ENCODE results near the gene CX3CL1.

CX3CL1 gene

GRCh38 chr16:57360321-57360935, 11.9 kb upstream of the CX3CL1 start:
- TF ChIP-seq POLR2AphosphoS5 (IDR thresholded peaks at IDR 0.05; ENCODE audit: borderline replicate concordance, low read depth, low read length) (no peak), FOXP2 (optimal IDR thresholded peaks at IDR 0.05; ENCODE audit: control extremely low read depth, extremely low read length, insufficient read depth) (no peak), EZH2 (IDR thresholded peaks at IDR 0.05) (no peak)
- no peaks in the 10 kb centered on the region for H3K36me3 ChIP-seq (ENCODE audit: insufficient read depth, low read length)
- no peak overlapping the region for H3K27ac ChIP-seq
- no peak overlapping the region for H3K4me3 ChIP-seq
- DNase-seq (ENCODE audit: low read depth, low spot score), result no peak
- no peaks in the 10 kb centered on the region for H3K9me3 ChIP-seq (ENCODE audit: low read depth, low read length)
- H3K9ac ChIP-seq (ENCODE audit: insufficient read length), result no peak overlapping the region

GRCh38 chr16:57361404-57361803, 10.9 kb upstream of the CX3CL1 start:
- Histone ChIP-seq H3K9ac (ENCODE audit: insufficient read length) (no peak overlapping the region), H3K4me3 (no peak overlapping the region), H3K36me3 (ENCODE audit: insufficient read depth, low read length) (no peaks in the 10 kb centered on the region), H3K9me3 (ENCODE audit: low read depth, low read length) (no peaks in the 10 kb centered on the region), H3K27ac (no peak overlapping the region)
- DNase-seq (ENCODE audit: low read depth, low spot score), result no peak
- TF ChIP-seq EZH2 (IDR thresholded peaks at IDR 0.05), result no peak
- TF ChIP-seq POLR2AphosphoS5 (IDR thresholded peaks at IDR 0.05; ENCODE audit: borderline replicate concordance, low read depth, low read length), result no peak
- TF ChIP-seq FOXP2 (optimal IDR thresholded peaks at IDR 0.05; ENCODE audit: control extremely low read depth, extremely low read length, insufficient read depth), result no peak

- Histone ChIP-seq H3K36me3 (ENCODE audit: insufficient read depth, low read length) (no peaks in the 10 kb centered on the region), H3K9me3 (ENCODE audit: low read depth, low read length) (no peaks in the 10 kb centered on the region), H3K4me3 (no peak overlapping the region), H3K27ac (no peak overlapping the region), H3K9ac (ENCODE audit: insufficient read length) (no peak overlapping the region)
- DNase-seq (ENCODE audit: low read depth, low spot score), result no peak
- TF ChIP-seq POLR2AphosphoS5 (IDR thresholded peaks at IDR 0.05; ENCODE audit: borderline replicate concordance, low read depth, low read length) (no peak), EZH2 (IDR thresholded peaks at IDR 0.05) (no peak), FOXP2 (optimal IDR thresholded peaks at IDR 0.05; ENCODE audit: control extremely low read depth, extremely low read length, insufficient read depth) (no peak)
Measured at GRCh38 chr16:57364143-57364542, 8.1 kb upstream of the CX3CL1 start.

- no peak for TF ChIP-seq POLR2AphosphoS5 (IDR thresholded peaks at IDR 0.05; ENCODE audit: borderline replicate concordance, low read depth, low read length)
- no peak for TF ChIP-seq EZH2 (IDR thresholded peaks at IDR 0.05)
- no peak for TF ChIP-seq FOXP2 (optimal IDR thresholded peaks at IDR 0.05; ENCODE audit: control extremely low read depth, extremely low read length, insufficient read depth)
- H3K27ac ChIP-seq, result no peak overlapping the region
- no peaks in the 10 kb centered on the region for H3K36me3 ChIP-seq (ENCODE audit: insufficient read depth, low read length)
- H3K9me3 ChIP-seq (ENCODE audit: low read depth, low read length), result no peaks in the 10 kb centered on the region
- no peak overlapping the region for H3K4me3 ChIP-seq
- no peak overlapping the region for H3K9ac ChIP-seq (ENCODE audit: insufficient read length)
- DNase-seq (ENCODE audit: low read depth, low spot score), result no peak
Measured at GRCh38 chr16:57366544-57367040, 5.7 kb upstream of the CX3CL1 start.

GRCh38 chr16:57367116-57367752, 5.1 kb upstream of the CX3CL1 start:
- Histone ChIP-seq H3K9ac (ENCODE audit: insufficient read length) (no peak overlapping the region), H3K36me3 (ENCODE audit: insufficient read depth, low read length) (no peaks in the 10 kb centered on the region), H3K27ac (no peak overlapping the region), H3K9me3 (ENCODE audit: low read depth, low read length) (no peaks in the 10 kb centered on the region), H3K4me3 (no peak overlapping the region)
- DNase-seq (ENCODE audit: low read depth, low spot score), result no peak
- TF ChIP-seq EZH2 (IDR thresholded peaks at IDR 0.05), result no peak
- TF ChIP-seq FOXP2 (optimal IDR thresholded peaks at IDR 0.05; ENCODE audit: control extremely low read depth, extremely low read length, insufficient read depth), result no peak
- no peak for TF ChIP-seq POLR2AphosphoS5 (IDR thresholded peaks at IDR 0.05; ENCODE audit: borderline replicate concordance, low read depth, low read length)

- Histone ChIP-seq H3K4me3 (no peak overlapping the region), H3K27ac (no peak overlapping the region), H3K36me3 (ENCODE audit: insufficient read depth, low read length) (no peaks in the 10 kb centered on the region), H3K9me3 (ENCODE audit: low read depth, low read length) (no peaks in the 10 kb centered on the region), H3K9ac (ENCODE audit: insufficient read length) (no peak overlapping the region)
- DNase-seq (ENCODE audit: low read depth, low spot score), result no peak
- TF ChIP-seq POLR2AphosphoS5 (IDR thresholded peaks at IDR 0.05; ENCODE audit: borderline replicate concordance, low read depth, low read length) (no peak), FOXP2 (optimal IDR thresholded peaks at IDR 0.05; ENCODE audit: control extremely low read depth, extremely low read length, insufficient read depth) (no peak), EZH2 (IDR thresholded peaks at IDR 0.05) (no peak)
Measured at GRCh38 chr16:57371494-57372371, 557 bp upstream of the CX3CL1 start.

- no peak overlapping the region for H3K27ac ChIP-seq
- TF ChIP-seq EZH2 (IDR thresholded peaks at IDR 0.05) (no peak), FOXP2 (optimal IDR thresholded peaks at IDR 0.05; ENCODE audit: control extremely low read depth, extremely low read length, insufficient read depth) (no peak), POLR2AphosphoS5 (IDR thresholded peaks at IDR 0.05; ENCODE audit: borderline replicate concordance, low read depth, low read length) (no peak)
- no peaks in the 10 kb centered on the region for H3K36me3 ChIP-seq (ENCODE audit: insufficient read depth, low read length)
- DNase-seq (ENCODE audit: low read depth, low spot score), result no peak
- no peaks in the 10 kb centered on the region for H3K9me3 ChIP-seq (ENCODE audit: low read depth, low read length)
- no peak overlapping the region for H3K9ac ChIP-seq (ENCODE audit: insufficient read length)
- no peak overlapping the region for H3K4me3 ChIP-seq
Measured at GRCh38 chr16:57373117-57373947, 1.0 kb downstream of the CX3CL1 start.

All from SK-N-MC (cell line).